Rectal smooth muscle tissue (tissue), 1 donor: ENCODE data around the gene NTN4.
"Not testable (repeated sequence)": the region's sequence is repeated elsewhere in the genome, so short reads cannot be mapped to it uniquely, and the experiment has no call there.

Source experiments
- H3K27ac ChIP-seq: one replicate; pipeline ENCODE4 v1.7.0; 2013; ENCODE audit warnings: low read depth, low read length, inconsistent platforms
- H3K27me3 ChIP-seq: one replicate; pipeline ENCODE4 v1.7.0; 2013; ENCODE audit warnings: low read length; ENCODE audit not compliant: control insufficient read depth, insufficient read depth
- H3K36me3 ChIP-seq: one replicate; pipeline ENCODE4 v1.7.0; 2013; ENCODE audit warnings: low read length; ENCODE audit not compliant: control insufficient read depth, insufficient read depth
- H3K4me1 ChIP-seq: one replicate; pipeline ENCODE4 v1.7.0; 2013; ENCODE audit warnings: low read length; ENCODE audit not compliant: control insufficient read depth, insufficient read depth
- H3K4me3 ChIP-seq: one replicate; pipeline ENCODE4 v1.7.0; 2013; ENCODE audit warnings: low read length
- H3K9ac ChIP-seq: one replicate; pipeline ENCODE4 v1.7.0; 2013; ENCODE audit warnings: low read length

NTN4 gene

GRCh38 chr12:95790033-95790916 lies at the start of gene NTN4:
Gene NTN4 (minus strand): TSS chr12:95790764. CDS start chr12:95790309, 455 bp downstream.
- peaks cover 10% of the 10 kb centered on the region for H3K27me3 ChIP-seq
- H3K4me3 ChIP-seq = peak within 1 kb of the TSS; percentile 71
- H3K27ac ChIP-seq = peak within 1 kb of the TSS; percentile 28
- peaks cover 6% of the 10 kb centered on the region for H3K4me1 ChIP-seq
- no peak within 1 kb of the TSS for H3K9ac ChIP-seq
- no peaks in the 10 kb centered on the region for H3K36me3 ChIP-seq

- no peak overlapping the region for H3K9ac ChIP-seq
- H3K4me1 ChIP-seq = no peaks in the 10 kb centered on the region
- H3K36me3 ChIP-seq = no peaks in the 10 kb centered on the region
- no peaks in the 10 kb centered on the region for H3K27me3 ChIP-seq
- H3K27ac ChIP-seq = no peak overlapping the region
- no peak overlapping the region for H3K4me3 ChIP-seq
Measured at GRCh38 chr12:95838125-95838524, 47.6 kb upstream of the NTN4 start.

DNA sequence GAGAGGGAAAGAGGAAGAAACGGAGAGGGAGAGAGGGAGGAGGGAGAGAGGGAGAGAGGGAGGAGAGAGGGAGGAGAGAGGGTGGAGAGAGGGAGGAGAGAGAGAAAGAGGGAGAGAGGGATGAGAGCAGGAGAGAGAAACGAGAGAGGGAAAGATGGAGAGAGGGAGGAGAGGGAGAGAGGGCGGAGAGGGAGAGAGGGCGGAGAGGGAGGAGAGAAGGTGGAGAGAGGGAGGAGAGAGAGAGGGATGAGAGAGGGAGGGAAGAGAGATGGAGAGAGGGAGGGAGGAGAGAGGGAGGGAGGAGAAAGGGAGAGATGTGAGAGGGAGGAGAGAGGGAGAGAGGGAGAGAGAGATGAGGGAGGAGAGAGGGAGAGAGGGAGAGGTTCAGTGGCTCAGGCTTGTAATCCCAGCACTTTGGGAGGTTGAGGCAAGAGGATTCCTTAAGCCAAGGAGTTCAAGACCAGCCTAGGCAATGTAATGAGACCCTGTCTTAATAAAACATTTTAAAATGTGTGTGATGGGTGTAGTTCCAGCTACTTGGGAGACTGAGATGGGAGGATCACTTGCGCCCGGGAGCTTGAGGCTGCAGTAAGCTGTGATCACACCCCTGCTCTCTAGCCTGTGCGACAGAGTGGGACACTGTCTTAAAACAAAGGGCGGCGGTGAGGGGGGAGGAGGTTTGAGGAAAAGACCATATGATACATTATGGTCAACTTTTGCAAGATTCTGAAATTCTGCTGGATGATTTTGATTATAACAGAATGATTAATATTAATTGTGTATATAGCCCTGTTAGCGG lies 46.9 kb upstream of the NTN4 start:
- H3K27me3 ChIP-seq = no peaks in the 10 kb centered on the region
- no peak overlapping the region for H3K4me3 ChIP-seq
- H3K9ac ChIP-seq = no peak overlapping the region
- H3K36me3 ChIP-seq = no peaks in the 10 kb centered on the region
- no peak overlapping the region for H3K27ac ChIP-seq
- no peaks in the 10 kb centered on the region for H3K4me1 ChIP-seq

DNA sequence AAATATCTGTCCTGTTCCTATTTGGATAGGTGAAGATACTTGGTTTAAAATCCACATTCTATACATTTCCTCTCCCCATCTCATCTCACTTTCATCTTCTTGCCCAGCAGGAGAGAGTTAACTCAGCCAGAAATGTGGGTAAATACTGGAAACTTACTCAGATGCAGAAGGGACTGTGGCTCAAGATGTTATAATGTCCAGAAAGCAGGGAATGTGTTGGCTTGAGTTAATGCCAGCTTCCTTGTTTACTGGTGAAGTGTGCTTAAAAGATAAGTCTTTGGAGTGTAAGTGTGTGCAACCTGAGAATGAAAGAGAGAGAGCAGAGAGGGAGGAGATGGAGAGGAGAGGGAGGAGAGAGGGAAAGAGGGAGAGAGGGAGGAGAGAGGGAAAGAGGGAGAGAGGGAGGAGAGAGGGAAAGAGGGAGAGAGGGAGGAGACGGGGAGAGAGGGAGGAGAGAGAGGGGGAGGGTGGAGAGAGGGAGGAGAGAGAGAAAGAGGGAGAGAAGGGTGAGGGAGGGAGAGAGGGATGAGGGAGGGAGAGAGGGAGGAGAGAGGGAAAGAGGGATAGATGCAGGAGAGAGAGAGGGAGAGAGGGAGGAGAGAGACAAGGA lies 46.2 kb upstream of the NTN4 start:
- Histone ChIP-seq H3K4me1 (no peaks in the 10 kb centered on the region), H3K27ac (no peak overlapping the region), H3K27me3 (no peaks in the 10 kb centered on the region), H3K4me3 (no peak overlapping the region), H3K36me3 (no peaks in the 10 kb centered on the region), H3K9ac (no peak overlapping the region)

GRCh38 chr12:95836185-95836609 lies 45.6 kb upstream of the NTN4 start:
- Histone ChIP-seq H3K36me3 (no peaks in the 10 kb centered on the region), H3K27ac (no peak overlapping the region), H3K4me3 (no peak overlapping the region), H3K4me1 (no peaks in the 10 kb centered on the region), H3K27me3 (no peaks in the 10 kb centered on the region), H3K9ac (no peak overlapping the region)

DNA sequence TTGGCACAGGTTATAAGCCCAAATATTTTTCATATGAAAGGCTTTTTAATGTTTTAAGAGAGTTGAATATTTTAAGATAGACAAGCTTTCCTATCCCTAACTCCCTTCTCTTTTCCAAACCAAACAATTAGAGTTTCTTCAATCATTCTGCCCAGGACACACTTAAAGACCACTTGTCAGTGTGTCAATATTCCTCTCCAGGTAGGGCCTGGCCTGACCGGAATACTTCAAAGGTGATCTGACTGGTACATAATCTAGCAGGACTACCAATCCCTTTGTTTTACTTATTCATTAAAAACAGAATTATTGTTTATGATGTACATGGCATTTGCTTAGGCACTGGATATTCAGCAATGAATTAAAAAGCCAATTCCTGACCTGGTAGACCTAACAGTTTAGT lies 44.0 kb upstream of the NTN4 start:
- Histone ChIP-seq H3K27ac (no peak overlapping the region), H3K4me3 (no peak overlapping the region), H3K36me3 (no peaks in the 10 kb centered on the region), H3K9ac (no peak overlapping the region), H3K27me3 (no peaks in the 10 kb centered on the region), H3K4me1 (no peaks in the 10 kb centered on the region)

- H3K4me1 ChIP-seq = no peaks in the 10 kb centered on the region
- no peak overlapping the region for H3K4me3 ChIP-seq
Measured at GRCh38 chr12:95830335-95831089, 39.9 kb upstream of the NTN4 start.

GRCh38 chr12:95829395-95829794 lies 38.8 kb upstream of the NTN4 start:
- Histone ChIP-seq H3K27ac (no peak overlapping the region), H3K27me3 (no peaks in the 10 kb centered on the region), H3K36me3 (no peaks in the 10 kb centered on the region), H3K4me1 (no peaks in the 10 kb centered on the region), H3K4me3 (no peak overlapping the region), H3K9ac (no peak overlapping the region)

More at GRCh38 chr12:95830335-95831089, 39.9 kb upstream of the NTN4 start:
- H3K27me3 ChIP-seq = no peaks in the 10 kb centered on the region
- no peak overlapping the region for H3K9ac ChIP-seq
- no peak overlapping the region for H3K27ac ChIP-seq
- H3K36me3 ChIP-seq = no peaks in the 10 kb centered on the region

- peaks cover 3% of the 10 kb centered on the region for H3K4me1 ChIP-seq
Measured at GRCh38 chr12:95820096-95820703, 29.6 kb upstream of the NTN4 start.

GRCh38 chr12:95815632-95816212 lies 25.2 kb upstream of the NTN4 start:
- Histone ChIP-seq H3K27ac (no peak overlapping the region), H3K9ac (no peak overlapping the region), H3K4me1 (peaks cover 3% of the 10 kb centered on the region), H3K4me3 (no peak overlapping the region), H3K27me3 (no peaks in the 10 kb centered on the region), H3K36me3 (no peaks in the 10 kb centered on the region)

More at GRCh38 chr12:95820096-95820703, 29.6 kb upstream of the NTN4 start:
- Histone ChIP-seq H3K27me3 (no peaks in the 10 kb centered on the region), H3K4me3 (no peak overlapping the region), H3K27ac (no peak overlapping the region), H3K9ac (no peak overlapping the region), H3K36me3 (no peaks in the 10 kb centered on the region)

DNA sequence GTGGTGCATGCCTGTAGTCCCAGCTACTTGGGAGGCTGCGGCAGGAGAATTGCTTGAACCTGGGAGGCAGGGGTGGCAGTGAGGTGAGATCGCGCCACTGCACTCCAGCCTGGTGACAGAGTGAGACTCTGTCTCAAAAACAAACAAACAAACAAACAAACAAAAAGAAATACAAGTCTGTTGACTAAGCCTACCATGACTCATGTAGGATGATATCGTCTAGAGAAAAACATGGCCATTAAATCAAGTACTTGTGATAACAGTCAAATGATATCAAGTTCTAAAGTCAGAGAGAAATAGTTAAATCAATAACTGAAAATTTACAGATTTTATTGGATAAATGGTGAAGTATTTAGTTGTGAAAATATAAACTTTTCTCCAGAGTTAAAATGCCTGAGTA lies 21.6 kb upstream of the NTN4 start:
- not testable (repeated sequence) for H3K36me3 ChIP-seq, H3K9ac ChIP-seq, H3K4me3 ChIP-seq, H3K27ac ChIP-seq, H3K27me3 ChIP-seq, H3K4me1 ChIP-seq
